GM18511 (cell line): ENCODE data around the gene MTPN.

Source experiments
- ATAC-seq: cut with Tn5 transposase; IDR thresholded peaks from one replicate; pipeline ENCODE4 v1.9.1; 2021; ENCODE audit warnings: mild to moderate bottlenecking, moderate library complexity; ENCODE audit not compliant: unreplicated experiment

Gene MTPN

DNA sequence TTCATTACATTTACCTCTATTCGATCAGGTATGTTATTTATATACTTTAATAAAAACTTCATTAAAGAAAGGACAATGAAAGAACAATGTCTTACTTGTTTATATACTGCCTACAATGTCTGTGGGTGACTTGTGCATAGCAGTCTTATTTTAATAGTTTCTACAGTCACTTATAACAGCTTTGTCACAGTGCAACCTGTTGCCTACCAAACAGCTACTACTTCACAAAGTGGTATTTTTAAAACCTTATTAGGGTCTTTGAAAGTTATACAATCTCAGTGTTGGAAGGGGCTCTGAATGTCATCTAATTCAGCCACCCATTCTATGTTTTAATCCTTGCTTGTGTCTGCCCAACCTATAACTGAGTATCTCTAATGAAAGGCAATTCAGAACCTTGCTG, 19.0 kb downstream of the MTPN start:
- no peak for ATAC-seq

DNA sequence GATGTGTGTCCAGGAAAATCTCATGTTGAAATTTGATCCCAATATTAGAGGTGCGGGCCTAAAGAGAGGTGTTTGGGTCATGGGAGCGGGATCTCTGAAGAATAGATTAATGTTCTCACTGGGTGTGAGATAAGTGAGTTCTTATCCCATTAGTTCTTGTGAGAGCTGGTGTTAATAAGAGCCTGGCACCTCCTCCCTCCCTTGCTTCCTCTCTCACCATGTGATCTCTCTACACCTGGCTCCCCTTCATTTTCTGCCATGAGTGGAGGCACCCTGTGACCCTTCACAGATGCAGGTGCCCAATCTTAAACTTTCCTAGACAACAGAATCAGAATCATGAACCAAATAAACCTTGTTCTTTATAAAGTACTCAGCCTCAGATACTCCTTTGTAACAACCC, 19.5 kb downstream of the MTPN start:
- ATAC-seq = no peak

DNA sequence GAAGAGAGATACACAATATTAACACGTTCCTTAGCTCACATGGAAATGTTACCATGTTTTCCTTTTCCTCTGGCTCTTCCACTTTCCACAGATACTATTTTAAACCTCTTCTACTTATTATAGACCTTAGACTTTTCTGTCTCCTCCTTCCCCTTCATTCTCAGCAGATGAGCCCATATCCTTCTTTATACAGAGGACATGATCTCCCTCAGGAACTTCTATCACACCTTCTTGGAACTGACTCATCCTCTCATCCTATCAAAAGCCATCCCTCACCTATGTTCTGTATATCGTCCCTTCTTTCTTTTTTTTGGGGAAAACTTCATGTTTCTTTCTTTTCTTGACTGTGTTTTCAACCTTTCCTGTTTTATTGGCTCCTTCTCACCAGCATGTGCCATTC, 20.8 kb downstream of the MTPN start:
- no peak for ATAC-seq

DNA sequence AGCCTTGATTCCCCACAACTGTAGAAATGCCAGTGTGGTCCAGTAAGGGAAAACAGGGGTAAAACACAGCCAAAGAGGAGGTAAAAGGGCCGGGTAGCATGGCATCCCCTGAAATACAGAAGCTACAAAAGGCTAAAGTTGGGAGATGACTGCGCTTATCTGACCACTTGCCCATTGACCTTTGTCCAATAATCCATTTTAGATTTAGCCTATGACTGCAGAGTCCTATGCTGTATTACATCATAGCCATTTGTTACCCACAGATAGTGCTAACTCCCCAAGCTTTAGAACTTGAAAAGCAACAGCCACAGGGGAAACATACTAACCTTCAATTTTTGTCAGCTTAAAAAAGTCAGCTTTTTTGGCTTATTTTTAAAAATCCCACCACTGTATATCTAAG, 26.2 kb downstream of the MTPN start:
- ATAC-seq = no peak

DNA sequence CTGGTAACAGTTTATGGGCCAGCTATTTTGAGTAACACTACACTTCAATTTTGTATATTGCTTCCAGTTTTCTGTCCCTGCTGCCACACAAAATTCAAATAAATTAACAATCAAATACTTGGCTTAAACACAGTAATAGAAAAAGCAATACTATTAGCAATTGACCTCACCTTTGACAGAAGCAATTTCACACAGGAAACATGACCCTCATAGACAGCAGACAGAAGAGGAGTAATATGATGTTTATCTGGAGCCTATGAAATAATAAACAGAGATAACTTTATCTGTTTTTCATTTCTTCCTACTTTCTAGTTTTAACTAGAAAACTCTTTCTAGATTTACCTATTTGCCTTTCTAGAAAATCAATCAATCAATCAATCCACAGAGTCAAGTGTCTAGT, 26.7 kb downstream of the MTPN start:
- no peak for ATAC-seq

DNA sequence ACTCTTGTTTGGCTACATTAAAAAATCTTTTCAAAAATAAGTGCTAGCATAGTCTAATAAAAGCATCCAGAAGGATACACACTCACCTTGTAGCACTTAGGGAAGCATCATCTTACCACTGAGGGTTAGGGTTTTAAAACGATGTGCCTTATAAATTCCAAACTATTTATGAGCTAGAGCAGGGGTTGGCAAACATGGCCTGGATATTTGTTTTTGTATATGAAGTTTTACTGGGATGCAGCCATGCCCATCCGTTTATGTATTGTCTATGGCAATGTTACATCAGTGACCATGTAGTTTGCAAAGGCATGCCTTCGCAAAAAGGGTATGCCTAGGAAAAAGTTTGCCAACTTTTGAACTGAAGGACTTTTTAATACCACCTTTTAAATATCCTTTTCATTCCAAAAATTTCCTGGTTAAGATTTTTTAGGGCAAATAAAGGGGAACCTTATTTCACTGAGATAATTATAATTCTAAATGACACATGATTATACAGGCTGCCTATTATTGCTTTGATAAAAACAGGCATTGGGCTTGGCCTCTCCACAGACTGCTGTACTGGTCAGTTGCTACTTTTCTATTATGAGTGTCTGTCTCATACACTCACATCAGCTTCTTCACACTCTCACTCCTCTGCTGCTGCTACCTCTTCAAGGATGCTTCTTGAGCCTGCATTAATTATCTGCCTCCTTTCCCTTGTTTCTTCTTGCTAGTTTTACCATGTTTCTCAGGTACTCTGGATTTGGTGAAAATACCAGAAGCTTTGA, 30.7 kb downstream of the MTPN start:
- no peak for ATAC-seq

DNA sequence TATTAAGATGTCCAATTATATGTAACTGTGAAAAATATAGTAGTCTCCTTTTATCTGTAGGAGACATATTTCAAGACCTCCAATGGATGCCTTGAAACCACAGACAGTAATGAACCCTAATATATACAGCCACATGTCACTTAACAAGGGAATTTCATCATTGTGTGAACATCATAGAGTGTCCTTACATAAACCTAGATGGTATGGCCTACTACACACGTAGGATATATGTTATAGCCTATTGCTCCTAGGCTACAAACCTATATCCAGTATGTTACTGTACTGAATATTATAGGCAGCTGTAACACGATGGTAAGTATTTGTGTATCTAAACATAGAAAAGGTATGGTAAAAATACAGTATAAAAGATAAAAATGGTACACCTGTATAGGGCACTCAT, 32.4 kb downstream of the MTPN start:
- ATAC-seq = no peak

DNA sequence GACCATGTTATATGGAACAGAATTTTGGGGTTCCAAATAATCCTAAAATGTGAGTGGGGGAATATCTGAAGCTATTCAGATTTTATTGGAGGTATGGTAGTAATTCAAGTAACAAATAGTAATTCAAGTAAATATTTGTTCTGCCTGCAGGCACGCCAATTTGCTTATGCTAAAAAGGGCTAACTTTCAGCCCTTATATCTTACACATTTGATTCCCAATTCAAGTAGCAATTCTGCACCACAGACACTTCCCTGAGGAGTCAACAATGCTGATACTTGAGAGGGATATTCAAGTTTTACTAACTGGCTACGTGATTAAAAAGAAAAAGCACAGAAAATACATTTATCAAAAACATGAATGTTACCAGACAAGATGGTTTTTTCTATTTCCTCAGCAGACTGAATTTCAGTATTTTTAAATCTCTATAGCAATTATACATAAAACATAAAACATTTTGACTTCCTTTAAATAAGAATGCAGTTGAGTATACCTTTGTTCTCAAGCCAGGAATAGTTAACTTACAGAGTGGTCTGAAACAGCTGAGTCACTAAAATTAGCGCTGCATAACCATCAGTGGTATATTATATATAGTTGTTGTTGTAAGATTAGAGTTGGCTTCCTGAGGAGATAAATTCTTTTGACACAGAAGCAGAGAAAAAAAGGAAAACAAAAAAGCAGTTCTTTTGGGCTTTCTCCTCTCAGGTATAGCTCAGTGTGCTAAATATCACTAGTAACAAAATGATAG, 33.9 kb downstream of the MTPN start:
- ATAC-seq = peak; percentile 32

DNA sequence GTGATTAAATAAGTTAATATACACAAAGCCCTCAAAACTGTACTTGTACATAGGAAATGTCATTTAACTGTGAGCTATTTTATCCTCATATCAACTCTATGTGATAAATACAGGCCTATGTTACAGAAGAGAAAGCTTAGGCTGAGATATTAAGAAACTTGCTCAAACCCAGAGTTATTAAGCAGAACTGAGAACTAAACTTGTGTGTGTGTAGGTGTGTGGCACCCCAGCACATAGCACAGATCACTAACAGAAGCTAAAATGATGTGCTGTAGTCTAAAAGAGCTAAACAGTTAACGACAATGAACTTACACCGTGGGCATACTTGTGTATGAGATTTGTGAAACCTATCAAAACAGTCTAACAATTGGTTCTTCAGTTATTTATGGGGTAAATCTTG, 34.5 kb downstream of the MTPN start:
- ATAC-seq = peak; percentile 81

DNA sequence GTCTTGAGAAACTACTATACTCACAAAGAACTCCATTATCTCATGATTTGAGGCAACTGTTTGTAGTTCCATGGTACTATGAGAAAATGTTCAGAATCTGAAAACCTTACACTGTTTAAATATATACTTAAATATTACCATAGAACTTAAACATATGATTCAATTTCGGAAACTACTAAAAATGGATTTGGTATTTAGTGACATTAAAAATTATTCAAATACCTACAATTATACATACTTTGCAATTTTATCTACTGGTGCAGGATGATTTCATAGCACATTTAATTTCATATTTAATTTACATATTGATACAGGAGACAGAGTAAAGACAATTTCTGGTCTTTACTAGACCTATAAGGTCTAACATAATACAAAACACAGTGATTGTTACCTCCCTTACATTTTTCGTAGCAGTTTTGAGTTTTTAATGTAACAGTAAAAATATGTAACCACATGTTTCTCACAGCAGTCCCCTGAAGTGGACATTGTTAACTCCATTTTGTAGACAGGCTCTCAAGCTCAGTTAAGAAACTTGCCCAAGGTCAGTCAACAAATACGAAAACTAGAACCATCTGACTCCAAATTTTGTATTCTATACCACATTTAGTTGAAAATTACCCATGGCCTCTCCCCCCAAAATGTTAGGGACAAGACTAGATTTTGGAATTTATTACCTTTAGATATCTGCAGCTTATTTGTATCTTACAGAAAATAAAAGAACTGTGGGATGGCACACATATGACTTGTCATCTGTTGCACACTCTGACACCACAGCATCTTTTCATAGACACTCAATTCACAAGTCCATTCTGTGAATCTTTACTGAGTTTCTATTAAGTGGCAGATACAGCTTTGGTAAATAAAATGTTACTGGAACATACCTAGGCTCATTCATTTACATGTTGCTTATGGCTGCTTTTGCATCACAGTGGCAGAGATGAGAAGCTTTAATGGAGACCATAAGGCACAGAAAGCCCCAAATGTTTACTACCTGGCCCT, 36.8 kb downstream of the MTPN start:
- no peak for ATAC-seq

DNA sequence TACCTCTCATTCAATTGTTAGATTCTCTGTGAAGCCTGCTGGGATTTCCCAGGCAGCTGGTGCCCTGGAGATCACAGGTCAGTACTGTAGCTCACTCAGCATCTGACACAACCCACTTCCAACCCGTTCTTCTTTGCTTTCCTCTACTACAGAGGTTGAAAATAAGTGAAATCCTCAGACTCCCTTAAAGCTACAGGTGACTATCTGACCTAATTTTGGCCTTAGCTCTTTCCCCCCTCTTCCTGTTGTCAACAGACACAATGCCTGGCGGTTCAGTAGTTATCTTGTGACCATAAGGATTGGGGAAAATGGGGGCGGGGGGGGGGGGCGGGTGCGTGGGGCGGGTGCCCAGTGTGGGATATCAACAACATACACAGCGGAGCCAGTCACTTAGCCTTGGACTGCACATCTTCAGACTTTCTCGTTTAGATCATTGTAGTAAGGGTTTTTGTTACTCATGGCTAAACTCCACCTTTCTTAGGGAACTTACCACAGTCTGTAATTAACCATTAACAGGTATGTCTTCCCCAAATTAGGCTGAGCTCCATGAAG, 37.8 kb downstream of the MTPN start:
- no peak for ATAC-seq

DNA sequence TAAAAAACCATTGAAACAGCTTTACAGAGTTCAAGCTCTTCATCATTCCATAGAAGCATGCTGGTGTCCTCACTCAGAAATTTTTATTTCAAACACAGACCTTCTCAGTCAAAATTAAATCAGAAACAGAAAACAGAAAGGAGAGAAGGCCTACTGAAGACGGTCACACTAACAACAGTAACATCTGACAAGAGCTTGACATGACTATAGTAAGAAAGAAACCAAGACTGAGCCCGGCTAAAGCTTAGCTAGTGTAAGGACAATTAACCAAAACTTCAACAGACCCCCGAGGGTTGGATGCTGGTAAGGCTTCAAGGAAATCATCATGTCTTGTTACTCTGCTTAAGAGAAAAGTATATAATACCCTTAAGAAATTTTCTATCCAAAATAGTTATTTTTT, 38.6 kb downstream of the MTPN start:
- peak; percentile 51 for ATAC-seq

DNA sequence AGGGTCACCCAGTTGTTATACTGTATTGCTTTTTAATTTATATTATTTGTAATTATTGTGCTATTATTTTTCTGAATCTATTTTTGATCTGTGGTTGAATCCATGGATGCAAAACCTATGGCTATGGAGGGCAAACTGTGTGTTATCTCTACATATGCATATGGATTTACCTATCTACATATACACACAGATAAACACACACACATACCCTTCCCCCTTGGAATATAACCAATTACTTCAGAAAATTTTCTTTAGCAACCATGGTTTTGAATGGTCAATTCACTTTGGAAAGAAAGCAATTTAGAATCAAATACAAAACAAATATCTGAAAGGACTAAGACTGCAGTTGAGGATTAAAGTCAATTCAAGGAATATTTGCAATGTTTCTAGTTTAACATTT, 39.1 kb downstream of the MTPN start:
- no peak for ATAC-seq

DNA sequence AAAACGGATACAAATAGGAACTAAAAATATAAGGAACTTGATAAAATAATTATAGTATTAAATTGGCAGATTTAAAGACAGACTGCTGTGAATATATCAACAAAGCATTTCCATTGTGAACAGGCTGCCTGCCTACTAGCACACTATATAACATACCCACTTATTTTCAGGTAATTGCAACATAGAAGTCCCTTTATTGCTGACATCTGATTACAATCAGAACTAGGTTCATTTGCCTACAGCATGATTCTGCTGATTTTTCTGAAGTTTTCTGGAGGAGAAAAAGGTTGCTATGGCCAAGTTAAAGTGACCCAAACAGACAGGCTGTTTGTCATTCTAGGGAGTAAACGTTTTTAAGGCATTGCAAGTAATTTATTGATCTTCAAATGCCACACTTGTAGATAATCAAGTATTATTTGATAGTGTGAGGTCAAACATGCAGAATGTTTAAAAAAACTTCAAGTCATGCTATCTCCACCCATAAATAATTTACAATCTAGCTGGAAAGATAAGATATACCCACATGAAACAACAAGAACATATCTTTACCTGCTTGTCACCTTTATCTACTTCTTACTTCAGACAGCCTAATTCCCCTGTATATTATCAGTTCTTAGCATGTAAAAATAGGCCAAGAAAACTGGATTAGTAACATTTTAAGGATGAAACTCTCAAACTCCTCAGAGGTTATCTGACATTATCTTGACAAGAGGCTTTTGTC, 40.5 kb downstream of the MTPN start:
- ATAC-seq = no peak

DNA sequence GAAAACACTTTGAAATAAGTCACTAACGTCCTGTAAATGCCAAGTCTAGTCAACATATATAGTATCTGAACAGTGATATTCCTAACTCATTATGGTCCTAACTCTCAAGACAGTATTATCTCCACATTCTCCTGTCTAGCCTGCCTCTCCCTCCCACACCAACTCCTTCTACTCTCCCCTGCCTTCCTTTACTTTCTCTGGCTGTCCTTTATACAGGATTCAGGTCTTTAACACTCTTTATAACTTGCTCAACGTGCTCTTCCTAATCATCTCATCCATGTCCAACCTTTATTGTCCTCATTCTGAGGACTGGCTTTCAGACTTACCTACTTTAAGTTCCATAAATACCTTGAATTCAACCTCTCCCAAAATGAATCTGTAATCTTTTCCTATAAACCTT, 42.5 kb downstream of the MTPN start:
- ATAC-seq = no peak

DNA sequence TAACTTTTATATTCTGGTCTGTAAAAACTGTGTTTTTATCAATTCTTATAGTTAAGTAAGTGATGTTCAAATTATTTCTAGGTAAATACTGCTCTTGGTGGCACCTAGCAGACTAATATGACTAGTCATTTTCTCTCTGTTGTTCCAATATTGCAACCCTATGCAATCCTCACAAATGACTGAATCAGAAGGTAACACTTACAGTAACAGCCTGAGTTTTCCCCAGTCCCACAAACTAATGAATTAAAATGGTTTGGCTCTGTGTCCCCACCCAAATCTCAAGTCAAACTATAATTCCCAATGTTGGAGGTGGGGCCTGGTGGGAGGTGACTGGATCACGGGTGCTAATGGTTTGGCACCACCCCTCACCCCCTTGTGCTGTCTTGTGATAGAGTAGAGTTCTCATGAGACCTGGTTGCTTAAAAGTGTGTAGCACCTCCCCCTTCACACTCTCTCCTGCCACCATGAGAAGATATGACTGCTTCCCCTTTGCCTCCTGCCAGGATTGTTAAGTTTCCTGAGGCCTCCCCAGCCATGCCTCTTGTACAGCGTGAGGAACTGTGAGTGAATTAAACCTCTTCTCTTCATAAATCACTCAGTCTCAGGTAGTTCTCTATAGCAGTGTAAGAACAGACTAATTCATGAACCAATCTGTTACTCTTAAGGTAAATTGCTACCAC, 43.5 kb downstream of the MTPN start:
- no peak for ATAC-seq

DNA sequence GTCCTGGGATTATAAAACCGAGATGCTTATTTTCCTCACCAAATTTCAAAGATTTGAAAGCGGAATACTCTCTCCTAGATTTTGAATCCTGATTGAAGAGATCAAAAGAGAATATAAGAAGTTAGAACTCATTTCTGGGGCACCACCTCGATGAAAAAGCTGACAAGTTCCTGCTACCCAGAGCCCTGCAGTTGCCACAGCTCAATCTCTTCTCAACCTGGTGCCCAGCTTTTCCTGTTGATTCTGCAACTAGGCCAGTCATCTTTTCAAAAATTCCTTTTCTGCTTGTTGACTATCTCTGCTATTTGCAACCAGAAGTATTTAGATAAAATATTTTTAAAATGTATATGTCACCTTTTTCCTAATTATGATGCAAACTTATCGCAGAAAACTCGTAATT, 45.0 kb downstream of the MTPN start:
- ATAC-seq = no peak

DNA sequence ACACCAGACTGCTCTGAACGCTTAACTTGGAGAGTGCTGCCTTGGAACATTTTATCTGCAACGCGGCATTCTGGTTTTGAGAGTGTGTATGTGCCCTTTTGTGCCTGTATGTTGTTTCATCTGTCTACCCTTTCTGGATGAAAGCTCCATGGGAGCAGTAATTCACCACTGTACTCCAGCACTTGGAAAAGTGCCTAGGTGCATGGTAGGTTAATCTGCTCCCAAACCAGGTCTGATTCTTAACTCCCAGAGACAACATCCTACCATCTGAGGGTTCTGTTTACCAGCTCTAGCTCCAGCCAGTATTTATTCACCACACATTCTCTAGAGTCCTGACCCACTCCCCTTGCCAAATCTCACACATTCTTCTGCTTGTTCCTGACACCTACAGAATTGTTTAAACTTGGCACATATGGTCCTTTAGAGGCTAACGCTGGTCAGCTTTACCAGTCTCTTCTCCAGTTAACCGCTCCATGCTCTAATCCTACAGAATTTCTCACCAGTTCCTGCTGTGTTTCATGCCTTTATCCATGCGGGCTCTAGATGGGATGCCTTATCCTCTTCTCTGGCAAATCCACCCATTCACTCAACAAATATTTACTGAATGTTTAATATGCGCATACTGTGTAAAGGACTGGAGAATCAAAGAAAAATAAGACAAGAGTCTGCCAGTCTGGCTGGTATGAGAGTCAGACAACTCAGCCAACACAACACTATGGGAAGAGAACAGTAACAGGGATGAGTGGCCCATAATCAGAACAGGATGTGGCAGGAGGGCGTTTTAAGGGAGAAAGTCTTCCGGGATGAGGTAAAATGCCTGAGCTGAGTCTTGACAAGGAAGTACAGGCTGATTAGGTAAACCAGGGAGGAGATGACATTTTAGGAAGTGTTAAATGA, 46.3 kb downstream of the MTPN start:
- no peak for ATAC-seq

DNA sequence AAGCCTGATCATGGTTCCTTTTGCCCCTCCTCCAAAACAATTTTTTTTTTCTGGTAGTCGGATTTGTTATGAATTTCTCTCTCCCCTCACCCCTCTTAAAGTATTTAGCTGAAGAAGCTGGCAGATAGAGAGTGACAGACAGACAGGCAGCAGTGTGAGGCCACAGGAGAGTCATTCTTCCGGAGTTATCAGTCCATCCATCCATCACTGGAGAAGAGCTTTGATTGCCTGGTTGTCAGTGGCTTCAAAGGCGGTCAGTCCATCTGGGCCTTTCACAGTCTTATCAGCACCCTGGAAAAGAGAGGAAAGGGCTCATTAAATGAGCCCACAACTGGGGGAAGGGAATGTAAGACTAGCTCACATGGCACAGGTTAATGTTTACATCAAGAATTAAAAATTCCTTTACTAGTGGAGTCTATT, 47.4 kb downstream of the MTPN start:
- ATAC-seq = no peak
